IPS-20b (cell line): Measurements from ENCODE around the gene TSTD1.
"Not testable (repeated sequence)": the region's sequence is repeated elsewhere in the genome, so short reads cannot be mapped to it uniquely, and the experiment has no call there.

Experiments used
- H3K27ac ChIP-seq: one replicate; pipeline ENCODE4 v1.5.1; 2013; ENCODE audit warnings: low read length
- H3K27me3 ChIP-seq: 2 replicates; pipeline ENCODE4 v1.6.1; 2013; ENCODE audit warnings: mild to moderate bottlenecking, low read length, inconsistent platforms; ENCODE audit not compliant: insufficient read depth
- H3K36me3 ChIP-seq: 2 replicates; pipeline ENCODE4 v1.6.1; 2013; ENCODE audit warnings: low read depth, mild to moderate bottlenecking, inconsistent platforms, low read length, moderate library complexity; ENCODE audit not compliant: insufficient read depth
- H3K4me1 ChIP-seq: 2 replicates; pipeline ENCODE4 v1.6.1; 2013; ENCODE audit warnings: mild to moderate bottlenecking, control low read depth, inconsistent platforms, low read length, moderate library complexity; ENCODE audit not compliant: insufficient read depth
- H3K4me3 ChIP-seq: 2 replicates; pipeline ENCODE4 v1.5.1; 2013; ENCODE audit warnings: mild to moderate bottlenecking, low read length, inconsistent platforms
- H3K9ac ChIP-seq: 2 replicates; pipeline ENCODE4 v1.6.1; 2013; ENCODE audit warnings: low read depth, mild to moderate bottlenecking, inconsistent platforms, low read length, moderate library complexity
- H3K9me3 ChIP-seq: 2 replicates; pipeline ENCODE4 v1.6.1; 2013; ENCODE audit warnings: mild to moderate bottlenecking, low read depth, low read length, inconsistent platforms; ENCODE audit not compliant: insufficient read depth

The TSTD1 gene

DNA sequence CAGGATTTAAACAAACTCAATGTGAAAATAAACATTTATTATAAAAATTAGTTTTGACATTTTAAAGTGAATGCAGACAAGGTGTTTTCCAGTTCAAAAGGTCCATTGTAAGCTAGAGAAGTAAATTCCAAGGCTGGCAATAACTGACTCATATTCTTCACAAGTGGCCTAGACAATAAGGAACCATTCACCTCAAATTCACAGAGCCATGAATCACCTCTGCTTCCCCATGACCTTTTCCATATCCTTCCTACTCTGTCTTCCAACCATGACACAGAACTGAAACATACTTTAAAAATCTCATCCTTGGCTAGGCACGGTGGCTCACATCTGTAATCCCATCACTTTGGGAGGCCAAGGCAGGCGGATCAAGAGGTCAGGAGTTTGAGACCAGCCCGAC is 42.6 kb downstream of the TSTD1 start:
- H3K9me3 ChIP-seq, result no peaks in the 10 kb centered on the region
- no peak overlapping the region for H3K27ac ChIP-seq
- no peak overlapping the region for H3K4me3 ChIP-seq
- no peaks in the 10 kb centered on the region for H3K4me1 ChIP-seq
- H3K9ac ChIP-seq, result no peak overlapping the region
- H3K36me3 ChIP-seq, result peaks cover 54% of the 10 kb centered on the region
- no peaks in the 10 kb centered on the region for H3K27me3 ChIP-seq

DNA sequence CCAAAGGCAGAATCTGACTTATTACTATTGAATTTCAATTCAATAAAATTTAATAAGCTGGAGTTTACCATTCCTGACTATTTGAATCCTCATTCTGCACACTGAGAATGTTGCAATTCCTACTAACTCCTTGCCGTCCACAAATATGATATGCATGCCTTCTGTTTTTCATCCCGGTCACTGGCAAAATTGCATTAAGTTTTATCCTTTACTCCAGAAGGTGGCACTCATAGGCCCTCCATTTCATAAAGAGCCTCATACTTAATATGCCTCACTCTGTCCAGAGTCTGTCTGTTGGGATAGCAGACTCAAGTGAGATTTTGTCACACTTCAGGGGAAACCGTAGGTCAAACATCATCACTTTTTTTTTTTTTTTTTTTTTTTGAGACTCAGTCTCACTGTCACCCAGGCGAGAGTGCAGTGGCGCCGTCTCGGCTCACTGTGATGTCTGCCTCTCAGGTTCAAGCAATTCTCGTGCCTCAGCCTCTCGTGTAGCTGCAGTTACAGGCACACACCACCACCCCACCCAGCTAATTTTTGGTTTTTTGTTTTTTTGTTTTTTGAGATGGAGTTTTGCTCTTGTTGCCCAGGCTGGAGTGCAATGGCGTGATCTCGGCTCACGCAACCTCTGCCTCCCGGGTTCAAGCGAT is 45.1 kb downstream of the TSTD1 start:
- no peak overlapping the region for H3K27ac ChIP-seq
- H3K36me3 ChIP-seq, result peaks cover 29% of the 10 kb centered on the region
- no peaks in the 10 kb centered on the region for H3K9me3 ChIP-seq
- peaks cover 3% of the 10 kb centered on the region; the same call in 1 of the 2 replicates for H3K4me1 ChIP-seq
- no peak overlapping the region for H3K9ac ChIP-seq
- H3K4me3 ChIP-seq, result no peak overlapping the region
- no peaks in the 10 kb centered on the region for H3K27me3 ChIP-seq

DNA sequence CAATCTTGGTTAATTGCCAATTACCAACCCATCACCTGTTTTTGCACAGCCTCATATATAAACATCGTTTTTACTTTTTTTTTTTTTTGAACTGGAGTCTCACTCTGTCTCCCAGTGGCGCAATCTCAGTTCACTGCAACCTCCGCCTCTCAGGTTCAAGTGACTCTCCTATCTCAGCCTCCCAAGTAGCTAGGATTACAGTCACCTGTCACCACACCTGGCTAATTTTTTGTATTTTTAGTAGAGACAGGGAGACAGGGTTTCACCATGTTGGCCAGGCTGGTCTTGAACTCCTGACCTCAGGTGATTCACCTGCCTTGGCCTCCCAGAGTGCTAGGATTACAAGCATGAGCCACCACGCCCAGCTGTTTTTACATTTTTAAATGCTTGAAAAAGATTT is 46.7 kb downstream of the TSTD1 start:
- H3K4me3 ChIP-seq, H3K9ac ChIP-seq, H3K9me3 ChIP-seq, H3K27me3 ChIP-seq, H3K27ac ChIP-seq: not testable (repeated sequence)
- peaks cover 16% of the 10 kb centered on the region; the same call in 1 of the 2 replicates for H3K4me1 ChIP-seq
- peaks cover 13% of the 10 kb centered on the region for H3K36me3 ChIP-seq
